Gastroesophageal sphincter (tissue), 3 donors: ENCODE measurements around the gene TTLL13.

Experiments used
- EP300 ChIP-seq: sonication (generic); formaldehyde crosslinking; IDR thresholded peaks from one replicate; pipeline ENCODE4 v1.6.1; 2017; ENCODE audit warnings: antibody characterized with exemption, mild to moderate bottlenecking
- POLR2A ChIP-seq, 2 donors: fragments of 450-650 bp; IDR thresholded peaks; one replicate each; pipeline ENCODE4 v1.6.1; 2017; ENCODE audit warnings: antibody characterized with exemption in 2 of 2, mild to moderate bottlenecking in 2 of 2, moderate library complexity in 1 of 2
- TF ChIP-seq, protein P1 (sequence below), 4 experiments: fragments of 200-600 bp in 2 of 4; fragments of 450-650 bp in 2 of 4; sonication (generic) in 1 of 4; IDR thresholded peaks; one replicate each; pipeline ENCODE4 v1.5.1; 2017 to 2019; ENCODE audit warnings: antibody characterized with exemption in 4 of 4, mild to moderate bottlenecking in 2 of 4, moderate library complexity in 2 of 4

GRCh38 chr15:90219421-90220141, 29.8 kb upstream of the TTLL13 start:
- TF ChIP-seq, protein P1, sequence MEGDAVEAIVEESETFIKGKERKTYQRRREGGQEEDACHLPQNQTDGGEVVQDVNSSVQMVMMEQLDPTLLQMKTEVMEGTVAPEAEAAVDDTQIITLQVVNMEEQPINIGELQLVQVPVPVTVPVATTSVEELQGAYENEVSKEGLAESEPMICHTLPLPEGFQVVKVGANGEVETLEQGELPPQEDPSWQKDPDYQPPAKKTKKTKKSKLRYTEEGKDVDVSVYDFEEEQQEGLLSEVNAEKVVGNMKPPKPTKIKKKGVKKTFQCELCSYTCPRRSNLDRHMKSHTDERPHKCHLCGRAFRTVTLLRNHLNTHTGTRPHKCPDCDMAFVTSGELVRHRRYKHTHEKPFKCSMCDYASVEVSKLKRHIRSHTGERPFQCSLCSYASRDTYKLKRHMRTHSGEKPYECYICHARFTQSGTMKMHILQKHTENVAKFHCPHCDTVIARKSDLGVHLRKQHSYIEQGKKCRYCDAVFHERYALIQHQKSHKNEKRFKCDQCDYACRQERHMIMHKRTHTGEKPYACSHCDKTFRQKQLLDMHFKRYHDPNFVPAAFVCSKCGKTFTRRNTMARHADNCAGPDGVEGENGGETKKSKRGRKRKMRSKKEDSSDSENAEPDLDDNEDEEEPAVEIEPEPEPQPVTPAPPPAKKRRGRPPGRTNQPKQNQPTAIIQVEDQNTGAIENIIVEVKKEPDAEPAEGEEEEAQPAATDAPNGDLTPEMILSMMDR (IDR thresholded peaks at IDR 0.05): peak in 3 of 4 experiments; percentile 53 to 85 (median 57)
- TF ChIP-seq POLR2A (IDR thresholded peaks at IDR 0.05): no peak
- TF ChIP-seq EP300: no peak
